HG02798 (cell line): ENCODE data around the gene DMKN.

Experiments used
- ATAC-seq: cut with Tn5 transposase; IDR thresholded peaks from one replicate; pipeline ENCODE4 v1.9.1; 2021; ENCODE audit warnings: mild to moderate bottlenecking; ENCODE audit not compliant: unreplicated experiment, poor library complexity

Gene DMKN

GRCh38 chr19:35513628-35514281 is at the start of gene DMKN:
TSS of gene DMKN (minus strand) at chr19:35513649. CDS start at chr19:35513475, 174 bp downstream.
- no peak for ATAC-seq

- no peak for ATAC-seq
These were observed 49.3 kb upstream of the DMKN start for GRCh38 chr19:35562776-35563175.

GRCh38 chr19:35562336-35562735 is 48.9 kb upstream of the DMKN start:
- ATAC-seq = no peak

GRCh38 chr19:35561436-35561835 is 48.0 kb upstream of the DMKN start:
- no peak for ATAC-seq

- no peak for ATAC-seq
These were observed 47.2 kb upstream of the DMKN start for GRCh38 chr19:35560677-35561076.

GRCh38 chr19:35560271-35560670 is 46.8 kb upstream of the DMKN start:
- ATAC-seq = no peak

- no peak for ATAC-seq
These were observed 46.3 kb upstream of the DMKN start for GRCh38 chr19:35559781-35560180.

- ATAC-seq = no peak
These were observed 45.8 kb upstream of the DMKN start for GRCh38 chr19:35559281-35559659.

GRCh38 chr19:35558400-35559280 is 45.2 kb upstream of the DMKN start:
- ATAC-seq = no peak

GRCh38 chr19:35557539-35558399 is 44.3 kb upstream of the DMKN start:
- ATAC-seq = no peak

GRCh38 chr19:35556846-35557538 is 43.5 kb upstream of the DMKN start:
- no peak for ATAC-seq

GRCh38 chr19:35556025-35556590 is 42.7 kb upstream of the DMKN start:
- ATAC-seq = no peak

GRCh38 chr19:35555301-35556005 is 42.0 kb upstream of the DMKN start:
- no peak for ATAC-seq

- ATAC-seq = no peak
These were observed 40.6 kb upstream of the DMKN start for GRCh38 chr19:35554076-35554475.

GRCh38 chr19:35553385-35554000 is 40.0 kb upstream of the DMKN start:
- no peak for ATAC-seq

- ATAC-seq = no peak
These were observed 39.3 kb upstream of the DMKN start for GRCh38 chr19:35552534-35553384.

- no peak for ATAC-seq
These were observed 37.8 kb upstream of the DMKN start for GRCh38 chr19:35551091-35551810.
